GM23338 (cell line): ENCODE results near the gene MAPK8IP3. TPM values are rescaled to one million over a fixed set of nuclear protein-coding genes. Genes with fewer than 3 reads are reported as not detected.

Source experiments
- ATAC-seq: fragments of 200-7000 bp; cut with Tn5 transposase; 3 replicates; pipeline ENCODE4 v1.9.1; 2020
- DNase-seq: peaks from one replicate; pipeline ENCODE4 v3.0.0-alpha.2; 2015; ENCODE audit warnings: low spot score
- H2AFZ ChIP-seq: fragments of 200-600 bp; sonication (generic); 2 replicates; pipeline ENCODE4 v1.8.0; 2016; ENCODE audit warnings: antibody characterized with exemption, mild to moderate bottlenecking, moderate library complexity
- H3F3A ChIP-seq: fragments of 200-600 bp; sonication (generic); replicated peaks from 2 replicates; pipeline ENCODE4 v1.8.0; 2017; ENCODE audit warnings: antibody characterized with exemption, mixed run types, low read depth
- H3K27ac ChIP-seq: fragments of 200-600 bp; sonication (generic); 2 replicates; pipeline ENCODE4 v1.6.1; 2016; ENCODE audit warnings: low read depth
- H3K27me3 ChIP-seq: fragments of 200-600 bp; sonication (generic); 2 replicates; pipeline ENCODE4 v1.8.0; 2016; ENCODE audit warnings: mild to moderate bottlenecking, mixed run types, moderate library complexity; ENCODE audit not compliant: insufficient read depth
- H3K36me3 ChIP-seq: fragments of 200-600 bp; sonication (generic); 2 replicates; pipeline ENCODE4 v1.8.0; 2016; ENCODE audit warnings: mild to moderate bottlenecking; ENCODE audit not compliant: insufficient read depth
- H3K4me1 ChIP-seq: fragments of 200-600 bp; sonication (generic); 2 replicates; pipeline ENCODE4 v1.8.0; 2016; ENCODE audit warnings: mild to moderate bottlenecking, moderate library complexity; ENCODE audit not compliant: insufficient read depth
- H3K4me2 ChIP-seq: fragments of 200-600 bp; sonication (generic); 2 replicates; pipeline ENCODE4 v1.7.1; 2017; ENCODE audit warnings: mixed run types
- H3K4me3 ChIP-seq: fragments of 200-600 bp; sonication (generic); 2 replicates; pipeline ENCODE4 v1.6.1; 2016; ENCODE audit warnings: mixed run types
- H3K79me2 ChIP-seq: fragments of 200-600 bp; sonication (generic); replicated peaks from 2 replicates; pipeline ENCODE4 v1.8.0; 2017; ENCODE audit warnings: mild to moderate bottlenecking; ENCODE audit not compliant: insufficient read depth
- H3K9me2 ChIP-seq: fragments of 200-600 bp; sonication (generic); 2 replicates; pipeline ENCODE4 v1.8.0; 2017; ENCODE audit not compliant: insufficient read depth
- H4K20me1 ChIP-seq: fragments of 200-600 bp; sonication (generic); replicated peaks from 2 replicates; pipeline ENCODE4 v1.8.0; 2017; ENCODE audit warnings: mild to moderate bottlenecking; ENCODE audit not compliant: insufficient read depth
- H3K27ac Mint-ChIP-seq: 2 replicates; pipeline ENCODE4 v1.8.0; 2020; ENCODE audit warnings: inconsistent platforms, mild to moderate bottlenecking, moderate library complexity, mixed read lengths
- H3K27me3 Mint-ChIP-seq: 3 replicates; pipeline ENCODE4 v1.8.0; 2022; ENCODE audit warnings: low read depth, mild to moderate bottlenecking, moderate library complexity, mixed read lengths, inconsistent platforms; ENCODE audit not compliant: insufficient read depth, poor library complexity
- H3K36me3 Mint-ChIP-seq: 3 replicates; pipeline ENCODE4 v1.8.0; 2021; ENCODE audit warnings: low read depth, mild to moderate bottlenecking, inconsistent platforms, moderate library complexity, mixed read lengths
- H3K4me1 Mint-ChIP-seq: 3 replicates; pipeline ENCODE4 v1.8.0; 2020; ENCODE audit warnings: mild to moderate bottlenecking, inconsistent platforms, mixed read lengths
- H3K4me3 Mint-ChIP-seq: 3 replicates; pipeline ENCODE4 v1.8.0; 2021; ENCODE audit warnings: moderate library complexity, mild to moderate bottlenecking, inconsistent platforms, mixed read lengths
- H3K9me3 Mint-ChIP-seq: 3 replicates; pipeline ENCODE4 v1.8.0; 2020; ENCODE audit warnings: moderate library complexity, mild to moderate bottlenecking, inconsistent platforms, mixed read lengths
- CREB1 ChIP-seq: fragments of 250-450 bp; sonication (Bioruptor Pico); IDR thresholded peaks from 2 replicates; pipeline ENCODE4 v1.5.0; 2020; ENCODE audit warnings: low read depth, mild to moderate bottlenecking, moderate library complexity
- ETS1 ChIP-seq: IDR thresholded peaks from 2 replicates; pipeline ENCODE4 v1.6.1; 2016; ENCODE audit warnings: antibody characterized with exemption
- EZH2 ChIP-seq: fragments of 200-600 bp; sonication (generic); IDR thresholded peaks from one replicate; pipeline ENCODE4 v1.8.0; 2017; ENCODE audit warnings: antibody characterized with exemption, mild to moderate bottlenecking, low read depth; ENCODE audit not compliant: unreplicated experiment
- EZH2phosphoT487 ChIP-seq: fragments of 200-600 bp; sonication (generic); IDR thresholded peaks from one replicate; pipeline ENCODE4 v1.8.1; 2018; ENCODE audit warnings: antibody characterized with exemption; ENCODE audit not compliant: unreplicated experiment
- JUNB ChIP-seq: IDR thresholded peaks from one replicate; pipeline ENCODE4 v1.6.1; 2016; ENCODE audit warnings: antibody characterized with exemption; ENCODE audit not compliant: unreplicated experiment
- NANOG ChIP-seq: IDR thresholded peaks from 2 replicates; pipeline ENCODE4 v1.6.1; 2016; ENCODE audit warnings: antibody characterized with exemption, borderline replicate concordance
- POLR2AphosphoS5 ChIP-seq: IDR thresholded peaks from 2 replicates; pipeline ENCODE4 v1.6.1; 2016; ENCODE audit warnings: antibody characterized with exemption, low read depth
- STAT1 ChIP-seq: IDR thresholded peaks from one replicate; pipeline ENCODE4 v1.6.1; 2016; ENCODE audit warnings: antibody characterized with exemption; ENCODE audit not compliant: unreplicated experiment
- ZNF114 ChIP-seq: fragments of 250-450 bp; sonication (Bioruptor Pico); IDR thresholded peaks from 2 replicates; pipeline ENCODE4 v1.5.0; 2020; ENCODE audit warnings: mild to moderate bottlenecking, moderate library complexity
- ZNF331 ChIP-seq: fragments of 250-450 bp; sonication (Bioruptor Pico); IDR thresholded peaks from 2 replicates; pipeline ENCODE4 v1.5.0; 2020; ENCODE audit warnings: low read depth, mild to moderate bottlenecking, moderate library complexity
- ZNF462 ChIP-seq: fragments of 250-450 bp; sonication (Bioruptor Pico); IDR thresholded peaks from 2 replicates; pipeline ENCODE4 v1.5.0; 2020; ENCODE audit warnings: mild to moderate bottlenecking, moderate library complexity
- polyA plus RNA-seq: library from polyadenylated mRNA; unstranded; fragments of >200 nt; fragmentation: Nextera tagmentation; extraction: Ambion mirVana; gene quantifications from 2 replicates; pipeline ENCODE4 v1.2.1, GENCODE V29; 2016
- total RNA-seq: library from RNA; depleted of rRNA; stranded (reverse); fragments of >200 nt; shearing (Covaris generic); gene quantifications from 2 replicates; pipeline ENCODE4 v1.2.3, GENCODE V29; 2014
- TF ChIP-seq, protein P1 (sequence below): IDR thresholded peaks from one replicate; pipeline ENCODE4 v1.6.1; 2018; ENCODE audit warnings: antibody characterized with exemption; ENCODE audit not compliant: unreplicated experiment
- TF ChIP-seq, protein P2 (sequence below), 2 experiments: fragments of 200-600 bp in 1 of 2; sonication (generic) in 1 of 2; conservative IDR thresholded peaks; 2 replicates each; pipeline versions ENCODE4 v1.5.1 to v1.6.1; 2016 to 2017; ENCODE audit warnings: antibody characterized with exemption in 2 of 2, low read depth in 2 of 2, mild to moderate bottlenecking in 2 of 2, moderate library complexity in 1 of 2

MAPK8IP3 gene
- total and polyA plus RNA-seq, 2 experiments from 2014 or later = 11.3 to 58.4 TPM

DNA sequence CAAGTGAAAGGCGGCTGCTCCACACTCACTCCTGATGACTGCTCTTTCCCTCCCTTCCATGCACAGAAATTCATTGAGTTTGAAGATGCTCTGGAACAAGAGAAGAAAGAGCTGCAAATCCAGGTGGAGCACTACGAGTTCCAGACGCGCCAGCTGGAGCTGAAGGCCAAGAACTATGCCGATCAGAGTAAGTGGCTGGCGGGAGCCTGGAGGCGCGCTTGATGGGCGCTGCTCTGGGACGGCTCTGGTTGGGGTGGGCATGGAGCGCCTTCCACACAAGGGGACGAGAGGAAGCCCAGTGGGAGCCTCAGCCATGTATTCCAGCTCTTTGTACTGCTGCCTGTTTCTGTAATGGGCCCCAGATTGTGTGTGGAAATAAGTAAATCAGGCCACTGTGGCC is 18.5 kb downstream of the MAPK8IP3 start:
- H2AFZ ChIP-seq = no peak overlapping the region
- H3K27ac ChIP-seq = no peak overlapping the region
- DNase-seq (no peak), ATAC-seq (no peak)
- H3K27ac Mint-ChIP-seq = no peak overlapping the region
- no peaks in the 10 kb centered on the region for H3F3A ChIP-seq
- no peaks in the 10 kb centered on the region for H3K9me2 ChIP-seq
- no peak for TF ChIP-seq NANOG
- no peak for TF ChIP-seq ETS1
- no peak for TF ChIP-seq CREB1
- TF ChIP-seq, protein P1, sequence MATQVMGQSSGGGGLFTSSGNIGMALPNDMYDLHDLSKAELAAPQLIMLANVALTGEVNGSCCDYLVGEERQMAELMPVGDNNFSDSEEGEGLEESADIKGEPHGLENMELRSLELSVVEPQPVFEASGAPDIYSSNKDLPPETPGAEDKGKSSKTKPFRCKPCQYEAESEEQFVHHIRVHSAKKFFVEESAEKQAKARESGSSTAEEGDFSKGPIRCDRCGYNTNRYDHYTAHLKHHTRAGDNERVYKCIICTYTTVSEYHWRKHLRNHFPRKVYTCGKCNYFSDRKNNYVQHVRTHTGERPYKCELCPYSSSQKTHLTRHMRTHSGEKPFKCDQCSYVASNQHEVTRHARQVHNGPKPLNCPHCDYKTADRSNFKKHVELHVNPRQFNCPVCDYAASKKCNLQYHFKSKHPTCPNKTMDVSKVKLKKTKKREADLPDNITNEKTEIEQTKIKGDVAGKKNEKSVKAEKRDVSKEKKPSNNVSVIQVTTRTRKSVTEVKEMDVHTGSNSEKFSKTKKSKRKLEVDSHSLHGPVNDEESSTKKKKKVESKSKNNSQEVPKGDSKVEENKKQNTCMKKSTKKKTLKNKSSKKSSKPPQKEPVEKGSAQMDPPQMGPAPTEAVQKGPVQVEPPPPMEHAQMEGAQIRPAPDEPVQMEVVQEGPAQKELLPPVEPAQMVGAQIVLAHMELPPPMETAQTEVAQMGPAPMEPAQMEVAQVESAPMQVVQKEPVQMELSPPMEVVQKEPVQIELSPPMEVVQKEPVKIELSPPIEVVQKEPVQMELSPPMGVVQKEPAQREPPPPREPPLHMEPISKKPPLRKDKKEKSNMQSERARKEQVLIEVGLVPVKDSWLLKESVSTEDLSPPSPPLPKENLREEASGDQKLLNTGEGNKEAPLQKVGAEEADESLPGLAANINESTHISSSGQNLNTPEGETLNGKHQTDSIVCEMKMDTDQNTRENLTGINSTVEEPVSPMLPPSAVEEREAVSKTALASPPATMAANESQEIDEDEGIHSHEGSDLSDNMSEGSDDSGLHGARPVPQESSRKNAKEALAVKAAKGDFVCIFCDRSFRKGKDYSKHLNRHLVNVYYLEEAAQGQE = no peak
- no peak for TF ChIP-seq STAT1
- TF ChIP-seq ZNF462 (CRISPR knock-in tag) = no peak
- no peak for TF ChIP-seq POLR2AphosphoS5
- no peak for TF ChIP-seq EZH2phosphoT487
- no peak for TF ChIP-seq ZNF331
- no peak for TF ChIP-seq ZNF114 (CRISPR knock-in tag)
- TF ChIP-seq JUNB = no peak
- TF ChIP-seq EZH2 = no peak
- TF ChIP-seq, protein P2, sequence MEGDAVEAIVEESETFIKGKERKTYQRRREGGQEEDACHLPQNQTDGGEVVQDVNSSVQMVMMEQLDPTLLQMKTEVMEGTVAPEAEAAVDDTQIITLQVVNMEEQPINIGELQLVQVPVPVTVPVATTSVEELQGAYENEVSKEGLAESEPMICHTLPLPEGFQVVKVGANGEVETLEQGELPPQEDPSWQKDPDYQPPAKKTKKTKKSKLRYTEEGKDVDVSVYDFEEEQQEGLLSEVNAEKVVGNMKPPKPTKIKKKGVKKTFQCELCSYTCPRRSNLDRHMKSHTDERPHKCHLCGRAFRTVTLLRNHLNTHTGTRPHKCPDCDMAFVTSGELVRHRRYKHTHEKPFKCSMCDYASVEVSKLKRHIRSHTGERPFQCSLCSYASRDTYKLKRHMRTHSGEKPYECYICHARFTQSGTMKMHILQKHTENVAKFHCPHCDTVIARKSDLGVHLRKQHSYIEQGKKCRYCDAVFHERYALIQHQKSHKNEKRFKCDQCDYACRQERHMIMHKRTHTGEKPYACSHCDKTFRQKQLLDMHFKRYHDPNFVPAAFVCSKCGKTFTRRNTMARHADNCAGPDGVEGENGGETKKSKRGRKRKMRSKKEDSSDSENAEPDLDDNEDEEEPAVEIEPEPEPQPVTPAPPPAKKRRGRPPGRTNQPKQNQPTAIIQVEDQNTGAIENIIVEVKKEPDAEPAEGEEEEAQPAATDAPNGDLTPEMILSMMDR (conservative IDR thresholded peaks at IDR 0.05; ENCODE audit: low read depth in 2 of 2) = no peak
- peaks cover 11% of the 10 kb centered on the region; the same call in 2 of the 3 replicates for H3K36me3 Mint-ChIP-seq
- H3K27me3 ChIP-seq = no peaks in the 10 kb centered on the region
- peaks cover 2% of the 10 kb centered on the region for H3K27me3 Mint-ChIP-seq
- H3K4me3 ChIP-seq = no peak overlapping the region
- H3K4me3 Mint-ChIP-seq = no peak overlapping the region
- no peaks in the 10 kb centered on the region for H3K4me1 ChIP-seq
- no peaks in the 10 kb centered on the region; the same call in 1 of the 2 replicates for H3K36me3 ChIP-seq
- H3K9me3 Mint-ChIP-seq = no peaks in the 10 kb centered on the region
- no peaks in the 10 kb centered on the region; the same call in 2 of the 3 replicates for H3K4me1 Mint-ChIP-seq
- H3K79me2 ChIP-seq = no peaks in the 10 kb centered on the region
- no peak overlapping the region for H3K4me2 ChIP-seq
- H4K20me1 ChIP-seq = peaks cover 3% of the 10 kb centered on the region; the same call in 1 of the 2 replicates
